K562 treated with DMSO at 1 percent for 24 hours (cell line): ENCODE results near the gene KRTAP19-8. TPM values are rescaled to one million over a fixed set of nuclear protein-coding genes. Genes with fewer than 3 reads are reported as not detected.

ENCODE experiments used
- total RNA-seq: library from RNA; unstranded; fragments of 300-600 nt; gene quantifications from 2 replicates; pipeline ENCODE4 v1.2.3, GENCODE V29; 2022; ENCODE audit warnings: low read depth; ENCODE audit not compliant: insufficient read depth

Gene KRTAP19-8
- total RNA-seq, result not detected in 2 replicates

GRCh38 chr21:31038376-31038775, at the start of gene KRTAP19-8:
TSS of gene KRTAP19-8 (minus strand) at chr21:31038476. CDS start at chr21:31038443, 33 bp downstream.

Other genes with a start within 250 kb of the KRTAP19-8 start
- gene KRTAP8-1, start 225.2 kb downstream of the KRTAP19-8 start, total RNA-seq, result not detected in 2 replicates
- not detected in 2 replicates for gene KRTAP7-1, start 208.7 kb downstream of the KRTAP19-8 start, total RNA-seq
- not detected in 2 replicates for gene KRTAP11-1, start 156.9 kb downstream of the KRTAP19-8 start, total RNA-seq